H9 (cell line): Measurements from ENCODE around the gene SYAP1. TPM values are rescaled to one million over a fixed set of nuclear protein-coding genes. Genes with fewer than 3 reads are reported as not detected.
A peak's percentile ranks its signal among the peaks of the same experiment; 100 is the strongest.

Experiments used
- DNase-seq: peaks from one replicate; pipeline ENCODE4 v3.0.0-alpha.2; 2017
- H2AFZ ChIP-seq: one replicate; pipeline ENCODE4 v1.6.1; 2013; ENCODE audit warnings: mild to moderate bottlenecking, low read length, control low read depth, moderate library complexity
- H2AK5ac ChIP-seq: 2 replicates; pipeline ENCODE4 v1.6.1; 2013; ENCODE audit warnings: low read length, control low read depth, mixed read lengths; ENCODE audit not compliant: insufficient read length
- H2BK120ac ChIP-seq: one replicate; pipeline ENCODE4 v1.6.1; 2013; ENCODE audit warnings: low read depth, mild to moderate bottlenecking, low read length, control low read depth, inconsistent platforms; ENCODE audit not compliant: poor library complexity, severe bottlenecking
- H2BK12ac ChIP-seq: 2 replicates; pipeline ENCODE4 v1.6.1; 2013; ENCODE audit warnings: low read length, control low read depth, mixed read lengths, low read depth; ENCODE audit not compliant: insufficient read length
- H2BK15ac ChIP-seq: 2 replicates; pipeline ENCODE4 v1.6.1; 2013; ENCODE audit warnings: low read depth, low read length, control low read depth
- H2BK20ac ChIP-seq: one replicate; pipeline ENCODE4 v1.6.1; 2013; ENCODE audit warnings: low read depth, mild to moderate bottlenecking, low read length, control low read depth, inconsistent platforms; ENCODE audit not compliant: poor library complexity, severe bottlenecking
- H2BK5ac ChIP-seq: 2 replicates; pipeline ENCODE4 v1.6.1; 2013; ENCODE audit warnings: low read length, control low read depth, mixed read lengths; ENCODE audit not compliant: insufficient read length
- H3K14ac ChIP-seq: 2 replicates; pipeline ENCODE4 v1.6.1; 2013; ENCODE audit warnings: low read length, control low read depth; ENCODE audit not compliant: insufficient read depth
- H3K18ac ChIP-seq: 2 replicates; pipeline ENCODE4 v1.6.1; 2013; ENCODE audit warnings: low read depth, mild to moderate bottlenecking, mixed read lengths, low read length, control low read depth; ENCODE audit not compliant: insufficient read length
- H3K23ac ChIP-seq: 2 replicates; pipeline ENCODE4 v1.6.1; 2013; ENCODE audit warnings: low read length, control low read depth, mixed read lengths, low read depth; ENCODE audit not compliant: insufficient read length
- H3K23me2 ChIP-seq: 2 replicates; pipeline ENCODE4 v1.6.1; 2013; ENCODE audit warnings: low read depth, mild to moderate bottlenecking, mixed read lengths, low read length, control low read depth; ENCODE audit not compliant: insufficient read length, poor library complexity, severe bottlenecking
- H3K27ac ChIP-seq: 2 replicates; pipeline ENCODE4 v1.5.1; 2013; ENCODE audit warnings: low read length, control low read depth, mixed read lengths, low read depth; ENCODE audit not compliant: insufficient read length
- H3K27me3 ChIP-seq: 2 replicates; pipeline ENCODE4 v1.6.1; 2013; ENCODE audit warnings: low read length, control low read depth, inconsistent platforms; ENCODE audit not compliant: insufficient read depth
- H3K4ac ChIP-seq: 2 replicates; pipeline ENCODE4 v1.6.1; 2013; ENCODE audit warnings: low read depth, mild to moderate bottlenecking, control low read depth, inconsistent platforms, low read length, moderate library complexity
- H3K4me1 ChIP-seq: 2 replicates; pipeline ENCODE4 v1.6.1; 2013; ENCODE audit warnings: low read length, control low read depth, inconsistent platforms; ENCODE audit not compliant: insufficient read depth
- H3K4me2 ChIP-seq: 2 replicates; pipeline ENCODE4 v1.6.1; 2013; ENCODE audit warnings: low read length, control low read depth, mixed read lengths; ENCODE audit not compliant: insufficient read length, insufficient read depth
- H3K56ac ChIP-seq: 2 replicates; pipeline ENCODE4 v1.6.1; 2013; ENCODE audit warnings: low read depth, mild to moderate bottlenecking, mixed read lengths, low read length, control low read depth; ENCODE audit not compliant: insufficient read length
- H3K79me1 ChIP-seq: 2 replicates; pipeline ENCODE4 v1.6.1; 2013; ENCODE audit warnings: low read depth, mild to moderate bottlenecking, moderate library complexity, low read length, control low read depth, inconsistent platforms; ENCODE audit not compliant: insufficient read depth, poor library complexity, severe bottlenecking
- H3K79me2 ChIP-seq: 2 replicates; pipeline ENCODE4 v1.6.1; 2013; ENCODE audit warnings: low read length, control low read depth, inconsistent platforms; ENCODE audit not compliant: insufficient read depth
- H3K9ac ChIP-seq: 2 replicates; pipeline ENCODE4 v1.6.1; 2013; ENCODE audit warnings: low read length, control low read depth, mixed read lengths; ENCODE audit not compliant: insufficient read length; ENCODE audit errors: extremely low read depth
- H3K9me3 ChIP-seq: one replicate; pipeline ENCODE4 v1.6.1; 2013; ENCODE audit warnings: low read depth, low read length, inconsistent platforms; ENCODE audit not compliant: control insufficient read depth
- H3T11ph ChIP-seq: one replicate; pipeline ENCODE4 v1.6.1; 2013; ENCODE audit warnings: mild to moderate bottlenecking, low read length, control low read depth, inconsistent platforms
- H4K20me1 ChIP-seq: one replicate; pipeline ENCODE4 v1.6.1; 2013; ENCODE audit not compliant: control insufficient read depth, insufficient read length, insufficient read depth
- H4K5ac ChIP-seq: 2 replicates; pipeline ENCODE4 v1.6.1; 2013; ENCODE audit warnings: low read depth, mild to moderate bottlenecking, mixed read lengths, low read length, control low read depth; ENCODE audit not compliant: insufficient read length
- H4K8ac ChIP-seq: replicated peaks from 2 replicates; pipeline ENCODE4 v1.6.1; 2013; ENCODE audit warnings: low read length, control low read depth, mixed read lengths, low read depth; ENCODE audit not compliant: insufficient read length
- H4K91ac ChIP-seq: 2 replicates; pipeline ENCODE4 v1.6.1; 2013; ENCODE audit warnings: low read depth, mild to moderate bottlenecking, moderate library complexity, mixed read lengths, low read length, control low read depth; ENCODE audit not compliant: insufficient read length
- H3K27ac Mint-ChIP-seq, 3 experiments: 2 replicates in 2 of 3; 3 replicates in 1 of 3; pipeline ENCODE4 v1.8.0; 2020 to 2021; ENCODE audit warnings: mixed read lengths in 3 of 3, mild to moderate bottlenecking in 1 of 3, moderate library complexity in 1 of 3
- H3K27me3 Mint-ChIP-seq: 2 replicates; pipeline ENCODE4 v1.8.0; 2021; ENCODE audit warnings: low read depth, mild to moderate bottlenecking, moderate library complexity, mixed read lengths
- H3K36me3 Mint-ChIP-seq, 3 experiments: 2 replicates in 2 of 3; 3 replicates in 1 of 3; pipeline ENCODE4 v1.8.0; 2020 to 2021; ENCODE audit warnings: low read depth in 3 of 3, mixed read lengths in 3 of 3; ENCODE audit not compliant: insufficient read depth in 1 of 3
- H3K4me1 Mint-ChIP-seq, 2 experiments: 2 replicates each; pipeline ENCODE4 v1.8.0; 2020; ENCODE audit warnings: mixed read lengths in 2 of 2
- H3K4me3 Mint-ChIP-seq, 2 experiments: 2 replicates in 1 of 2; 3 replicates in 1 of 2; pipeline ENCODE4 v1.8.0; 2020 to 2021; ENCODE audit warnings: mild to moderate bottlenecking in 2 of 2, mixed read lengths in 2 of 2, moderate library complexity in 1 of 2
- H3K9me3 Mint-ChIP-seq, 2 experiments: 2 replicates in 1 of 2; 3 replicates in 1 of 2; pipeline ENCODE4 v1.8.0; 2020; ENCODE audit warnings: mild to moderate bottlenecking in 2 of 2, mixed read lengths in 2 of 2, moderate library complexity in 1 of 2
- CTCF ChIP-seq: fragments of 200-600 bp; sonication (generic); conservative IDR thresholded peaks from 3 replicates; pipeline ENCODE4 v1.8.0; 2021; ENCODE audit warnings: antibody characterized with exemption, mild to moderate bottlenecking
- WGBS: extraction: QIAGEN DNeasy Blood & Tissue Kit; methylation state at CpG from one replicate; pipeline ENCODE4 v1.1.7; 2013; ENCODE audit warnings: missing lambda C conversion rate, low lambda C conversion rate, mixed read lengths; ENCODE audit not compliant: insufficient read length; ENCODE audit errors: extremely low coverage; 5-methylcytosine and 5-hydroxymethylcytosine counted together
- total RNA-seq: library from RNA; stranded (reverse); gene quantifications from 2 replicates; pipeline ENCODE4 v1.2.1, GENCODE V29; 2021

Gene SYAP1
- total RNA-seq, 1 experiment from 2014 or later = 42.7 TPM

GRCh38 chrX:16699389-16699788, 20.0 kb upstream of the SYAP1 start:
- no CpG with 5 or more reads among the region's 6 CpGs for WGBS
- no peaks in the 10 kb centered on the region for H3K27me3 ChIP-seq
- no peak overlapping the region for H2BK20ac ChIP-seq

More at GRCh38 chrX:16699389-16699788, 20.0 kb upstream of the SYAP1 start:
- Histone ChIP-seq H4K91ac (no peak overlapping the region), H4K20me1 (no peaks in the 10 kb centered on the region), H3K14ac (no peak overlapping the region), H2BK120ac (no peak overlapping the region), H3T11ph (no peak overlapping the region), H2BK15ac (no peak overlapping the region), H2AFZ (no peak overlapping the region), H3K79me1 (no peaks in the 10 kb centered on the region), H3K4me2 (no peak overlapping the region), H3K9me3 (no peaks in the 10 kb centered on the region), H3K79me2 (no peaks in the 10 kb centered on the region), H4K5ac (no peak overlapping the region), H3K27ac (no peak overlapping the region), H2AK5ac (no peak overlapping the region), H4K8ac (no peak overlapping the region), H3K9ac (no peak overlapping the region), H3K4me1 (no peaks in the 10 kb centered on the region), H2BK12ac (no peak overlapping the region), H3K56ac (no peak overlapping the region), H3K23me2 (no peaks in the 10 kb centered on the region), H3K18ac (no peak overlapping the region), H3K4ac (no peak overlapping the region), H2BK5ac (no peak overlapping the region), H3K23ac (no peak overlapping the region)
- DNase-seq = no peak
- Mint-ChIP-seq H3K27me3 (no peaks in the 10 kb centered on the region), H3K27ac (peak overlapping the region in 1 of 3 experiments; percentile 41; a peak in 1 of 7 replicates), H3K4me3 (no peak overlapping the region), H3K9me3 (no peaks in the 10 kb centered on the region), H3K36me3 (peaks cover 39 to 82% (median 77%) of the 10 kb centered on the region in 3 experiments; a peak in 6 of 7 replicates), H3K4me1 (0 out of 4 replicates have a peak, but pooled peaks cover 0 to 5% of the 10 kb centered on the region in 2 experiments)
- no peak for TF ChIP-seq CTCF
